Dermis lymphatic vessel endothelial cell (primary cell): ENCODE data around the gene PIK3R3. TPM values are rescaled to one million over a fixed set of nuclear protein-coding genes. Genes with fewer than 3 reads are reported as not detected.

Experiments
- total RNA-seq: library from RNA; depleted of rRNA; stranded (reverse); fragments of >200 nt; gene quantifications from 2 replicates; pipeline ENCODE4 v1.2.1, GENCODE V29; 2014

The PIK3R3 gene
- 22.8 and 33.5 TPM in 2 replicates for total RNA-seq

DNA sequence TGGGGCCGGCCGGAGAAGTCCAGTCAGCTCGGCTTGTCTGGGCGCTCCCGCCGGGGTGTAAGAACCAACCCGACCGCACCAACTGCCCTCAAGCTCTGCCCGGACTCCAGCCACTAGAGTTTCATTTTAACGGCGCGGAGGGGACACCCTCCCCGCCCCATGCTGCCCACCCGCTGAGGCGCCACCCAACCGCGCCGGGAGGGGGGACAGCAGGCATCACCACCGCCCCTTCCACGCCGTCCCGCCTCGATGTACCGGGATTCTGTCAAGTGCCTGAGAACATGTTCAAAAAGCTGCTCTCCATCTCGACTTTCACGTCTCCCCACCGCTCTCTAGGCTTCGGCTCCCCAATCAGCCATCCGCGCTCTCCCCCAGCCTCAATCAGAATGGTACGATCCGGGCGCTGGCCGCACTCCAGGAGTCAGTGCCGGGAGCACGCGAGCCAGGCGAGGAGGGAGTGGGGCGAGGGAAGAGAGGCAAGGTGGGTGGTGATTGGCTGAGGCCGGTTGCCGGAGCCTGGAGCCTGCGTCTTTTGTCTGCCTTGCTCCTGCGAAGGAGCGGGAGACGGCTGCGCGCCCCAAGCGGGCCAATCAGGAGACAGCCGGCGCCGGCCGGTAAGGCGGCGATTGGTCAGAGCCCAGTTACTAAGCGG lies at the start of gene PIK3R3:
Gene PIK3R3 (minus strand): TSS at position 101 of the 652 bp plus-strand sequence. CDS start 677 bp downstream, outside the sequence.

DNA sequence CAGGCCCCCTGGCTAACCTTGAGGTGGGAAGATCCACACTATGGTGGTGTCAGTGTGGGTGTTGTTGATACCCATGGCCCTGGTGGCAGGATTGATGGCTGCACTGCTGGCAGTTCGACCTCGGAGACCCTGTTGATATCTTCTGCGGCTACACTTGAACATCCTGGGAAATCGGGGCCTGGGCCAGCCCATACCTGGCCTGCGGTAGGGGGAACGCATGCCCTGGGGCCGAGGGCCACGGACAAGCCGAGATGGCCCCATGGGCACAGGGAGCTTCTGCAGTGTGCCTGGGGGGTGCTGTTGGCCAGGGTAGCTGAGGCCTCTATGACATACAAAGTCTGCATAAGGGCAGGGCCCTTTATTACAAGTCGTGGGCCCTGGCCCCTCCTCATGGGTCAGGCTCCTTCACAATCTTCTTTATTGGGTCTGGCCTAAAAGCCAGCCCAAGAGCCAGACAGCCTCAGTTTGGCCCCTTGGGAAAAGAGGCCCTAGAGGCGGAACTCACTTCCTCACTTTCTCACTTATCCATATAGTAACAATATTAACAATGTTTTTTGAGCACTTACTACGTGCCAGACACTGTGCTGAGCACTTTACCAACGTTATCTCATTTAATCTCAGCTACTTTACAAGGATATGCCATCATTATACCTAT lies 43.9 kb upstream of the PIK3R3 start, which contains the start of gene P3R3URF:
Gene P3R3URF (minus strand): TSS at position 278 of the 655 bp plus-strand sequence. CDS start 17 bp downstream, at position 261.

DNA sequence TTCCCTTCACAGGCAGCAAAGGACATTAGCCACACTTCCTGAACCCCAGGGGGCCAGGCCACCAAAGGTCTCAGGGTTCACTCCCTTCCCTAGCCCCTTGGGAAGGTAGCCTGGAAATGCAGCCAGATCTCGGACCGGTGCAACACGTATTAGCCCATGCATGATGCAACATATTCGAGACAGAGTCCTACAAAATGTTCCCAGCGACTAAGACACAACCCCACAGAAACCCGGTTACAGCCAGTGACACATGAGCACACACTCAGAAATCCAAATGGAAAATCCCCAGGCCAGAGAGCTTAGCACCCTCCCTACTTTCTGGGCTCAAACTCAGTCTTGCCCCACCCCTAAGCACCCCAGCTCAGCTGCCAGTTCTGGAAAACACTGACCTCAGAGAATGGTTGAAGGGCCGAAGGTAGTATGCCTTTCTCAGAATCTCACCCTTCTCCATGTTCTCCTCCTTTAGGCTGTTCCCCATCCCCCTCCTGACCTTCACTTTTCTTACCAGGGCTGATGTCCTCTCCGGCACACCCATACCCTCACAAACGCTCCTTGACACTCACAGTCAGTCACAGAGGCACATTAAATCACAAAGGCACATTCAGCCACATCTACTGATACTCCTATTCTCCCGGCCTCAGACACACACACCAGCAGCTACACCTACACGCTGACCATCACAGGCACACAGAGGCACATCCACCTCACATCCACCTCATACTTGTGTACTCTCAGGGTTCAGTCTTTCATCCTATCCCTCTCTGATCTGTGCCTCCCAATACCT lies 42.2 kb upstream of the PIK3R3 start, which contains the start of gene TSPAN1:
Gene TSPAN1 (plus strand): TSS at position 640 of the 784 bp plus-strand sequence. CDS start 6,021 bp downstream, outside the sequence.

Other genes with a start within 250 kb of the PIK3R3 start
- 0.09 and 0.33 TPM in 2 replicates for gene TSPAN1, start 42.5 kb upstream of the PIK3R3 start, total RNA-seq
- gene P3R3URF, start 43.9 kb upstream of the PIK3R3 start, total RNA-seq = not detected in 2 replicates
- gene POMGNT1, start 65.8 kb upstream of the PIK3R3 start, total RNA-seq = 27.6 and 30.2 TPM in 2 replicates
- 0.54 and 0.77 TPM in 2 replicates for gene LURAP1, start 70.7 kb upstream of the PIK3R3 start, total RNA-seq
- 0.65 and 0.69 TPM in 2 replicates for gene RAD54L, start 115.1 kb upstream of the PIK3R3 start, total RNA-seq
- gene LRRC41, start 171.0 kb upstream of the PIK3R3 start, total RNA-seq = 42.7 and 48.5 TPM in 2 replicates
- 383 and 442 TPM in 2 replicates for gene UQCRH, start 171.1 kb upstream of the PIK3R3 start, total RNA-seq
- gene NSUN4, start 208.2 kb upstream of the PIK3R3 start, total RNA-seq = 22.2 and 22.5 TPM in 2 replicates